Measurements from ENCODE around the gene RAD51AP1. TPM values are rescaled to one million over a fixed set of nuclear protein-coding genes. Genes with fewer than 3 reads are reported as not detected.

Gene RAD51AP1
- total and polyA plus RNA-seq, 2 of the 8 experiments (the other 6 are each of a cell fraction or from before 2014, with no cell fraction given), result 29.7 to 48.3 TPM

GRCh38 chr12:4604684-4605193 lies 66.0 kb downstream of the RAD51AP1 start (continued):
- TF ChIP-seq POU5F1 (IDR thresholded peaks at IDR 0.05; ENCODE audit: low read depth, low read length) (peak; percentile 17; the same call in 1 of the 2 replicates), TAF7 (optimal IDR thresholded peaks at IDR 0.05; ENCODE audit: borderline replicate concordance, low read depth, low read length) (no peak), SIX5 (IDR thresholded peaks at IDR 0.05; ENCODE audit: low read depth, low read length) (no peak), CEBPB (IDR thresholded peaks at IDR 0.05; ENCODE audit: low read depth, low read length) (0 out of 2 replicates have a peak, but pooled peaks have one; percentile 22), KDM5A (IDR thresholded peaks at IDR 0.05; ENCODE audit: low read length) (no peak), ATF3 (IDR thresholded peaks at IDR 0.05; ENCODE audit: insufficient read depth, low read depth, low read length) (0 out of 2 replicates have a peak, but pooled peaks have one; percentile 16), POLR2A (IDR thresholded peaks at IDR 0.05; ENCODE audit: control extremely low read depth in 1 of 2, low read depth in 2 of 2, low read length in 2 of 2) (peak in 1 of 2 experiments; percentile 55; a peak in 2 of 3 replicates), CHD7 (IDR thresholded peaks at IDR 0.05; ENCODE audit: insufficient replicate concordance, low read length) (no peak), E2F6 (IDR thresholded peaks at IDR 0.05) (no peak), EP300 (IDR thresholded peaks at IDR 0.05; ENCODE audit: borderline replicate concordance in 1 of 2, low read depth in 2 of 2, low read length in 2 of 2) (0 out of 3 replicates have a peak, but pooled peaks of 1 of the 2 experiments have one; percentile 8)
